Esophagus squamous epithelium (tissue), 5 donors: ENCODE data around the gene EEIG2. TPM values are rescaled to one million over a fixed set of nuclear protein-coding genes. Genes with fewer than 3 reads are reported as not detected.
A peak's percentile ranks its signal among the peaks of the same experiment; 100 is the strongest.

Source experiments
- DNase-seq: peaks from one replicate; lab custom pipeline; 2025; lab: John Stamatoyannopoulos, UW
- H3K27ac ChIP-seq, 4 donors: fragments of 200-600 bp; sonication (generic); one replicate each; pipeline ENCODE4 v1.5.1; 2016 to 2019; ENCODE audit warnings: mild to moderate bottlenecking in 1 of 4
- H3K27me3 ChIP-seq, 4 donors: fragments of 200-600 bp; sonication (generic); 1 replicate in 3 of 4; 2 replicates in 1 of 4; pipeline versions ENCODE4 v1.5.1 to v1.6.0; 2017 to 2021; ENCODE audit warnings: antibody characterized with exemption in 1 of 4
- H3K36me3 ChIP-seq, 3 donors: fragments of 200-600 bp; sonication (generic); one replicate each; pipeline ENCODE4 v1.5.1; 2016 to 2019
- H3K4me1 ChIP-seq, 3 donors: fragments of 200-600 bp; sonication (generic); one replicate each; pipeline ENCODE4 v1.5.1; 2017 to 2019
- H3K4me3 ChIP-seq, 4 donors: fragments of 200-600 bp; sonication (generic); 1 replicate in 3 of 4; 2 replicates in 1 of 4; pipeline ENCODE4 v1.5.1; 2016 to 2019; ENCODE audit warnings: mild to moderate bottlenecking in 2 of 4, moderate library complexity in 1 of 4
- H3K9me3 ChIP-seq, 3 donors: fragments of 200-600 bp; sonication (generic); one replicate each; pipeline ENCODE4 v1.5.1; 2016 to 2019
- POLR2A ChIP-seq, 4 donors: fragments of 450-650 bp; IDR thresholded peaks; one replicate each; pipeline ENCODE4 v1.6.1; 2017; ENCODE audit warnings: antibody characterized with exemption in 4 of 4, mild to moderate bottlenecking in 4 of 4, moderate library complexity in 3 of 4
- WGBS, 2 donors: methylation state at CpG; one replicate each; pipeline ENCODE4 v1.1.5; 2018; 5-methylcytosine and 5-hydroxymethylcytosine counted together
- intact Hi-C: fragments of 100-400 bp; cut with DNase I; formaldehyde crosslinking; loops from one replicate; pipeline ENCODE4 v1.15.0; 2022
- total RNA-seq, 4 donors: library from RNA; depleted of rRNA; stranded (reverse); fragments of >200 nt; gene quantifications; one replicate each; pipeline ENCODE4 v1.1.0, GENCODE V29; 2016
- TF ChIP-seq, protein P1 (sequence below), 6 experiments: fragments of 450-650 bp in 4 of 6; fragments of 200-600 bp in 2 of 6; sonication (generic) in 2 of 6; IDR thresholded peaks; one replicate each; pipeline ENCODE4 v1.5.1; 2016 to 2019; ENCODE audit warnings: antibody characterized with exemption in 6 of 6, mild to moderate bottlenecking in 4 of 6, moderate library complexity in 4 of 6
- donor health status: DM: yes; HTN: yes; CAD: no.

EEIG2 gene
- total RNA-seq, 4 donors from 2014 or later, result 3.9 to 9.7 (median 5.7) TPM

DNA sequence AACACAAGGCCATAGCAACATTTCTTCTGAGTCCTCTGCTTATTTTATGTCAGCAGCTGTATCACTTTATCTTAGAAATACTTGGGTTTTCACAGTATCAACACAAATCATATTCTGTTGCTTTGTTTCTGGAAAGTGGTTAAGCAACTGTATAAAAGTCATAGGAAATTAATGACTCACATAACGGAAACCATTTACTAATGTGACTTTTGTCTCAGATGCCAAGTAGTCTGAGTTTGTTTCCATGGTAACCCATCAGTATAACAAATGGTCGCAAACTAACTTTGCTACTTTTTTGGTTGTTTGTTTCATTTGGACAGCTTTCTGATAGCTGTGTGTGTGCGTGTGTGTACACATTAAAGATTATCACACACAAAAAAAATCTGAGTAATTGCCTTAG, 31.1 kb downstream of the EEIG2 start:
- no peaks in the 10 kb centered on the region for H3K9me3 ChIP-seq
- peak overlapping the region in 1 of 4 donors; percentile 27 for H3K4me3 ChIP-seq
- H3K27ac ChIP-seq, result peak overlapping the region; percentile 4 to 78 (median 68)
- H3K4me1 ChIP-seq, result peaks cover 10 to 50% (median 16%) of the 10 kb centered on the region in 3 donors
- TF ChIP-seq, protein P1, sequence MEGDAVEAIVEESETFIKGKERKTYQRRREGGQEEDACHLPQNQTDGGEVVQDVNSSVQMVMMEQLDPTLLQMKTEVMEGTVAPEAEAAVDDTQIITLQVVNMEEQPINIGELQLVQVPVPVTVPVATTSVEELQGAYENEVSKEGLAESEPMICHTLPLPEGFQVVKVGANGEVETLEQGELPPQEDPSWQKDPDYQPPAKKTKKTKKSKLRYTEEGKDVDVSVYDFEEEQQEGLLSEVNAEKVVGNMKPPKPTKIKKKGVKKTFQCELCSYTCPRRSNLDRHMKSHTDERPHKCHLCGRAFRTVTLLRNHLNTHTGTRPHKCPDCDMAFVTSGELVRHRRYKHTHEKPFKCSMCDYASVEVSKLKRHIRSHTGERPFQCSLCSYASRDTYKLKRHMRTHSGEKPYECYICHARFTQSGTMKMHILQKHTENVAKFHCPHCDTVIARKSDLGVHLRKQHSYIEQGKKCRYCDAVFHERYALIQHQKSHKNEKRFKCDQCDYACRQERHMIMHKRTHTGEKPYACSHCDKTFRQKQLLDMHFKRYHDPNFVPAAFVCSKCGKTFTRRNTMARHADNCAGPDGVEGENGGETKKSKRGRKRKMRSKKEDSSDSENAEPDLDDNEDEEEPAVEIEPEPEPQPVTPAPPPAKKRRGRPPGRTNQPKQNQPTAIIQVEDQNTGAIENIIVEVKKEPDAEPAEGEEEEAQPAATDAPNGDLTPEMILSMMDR (IDR thresholded peaks at IDR 0.05), result no peak
- TF ChIP-seq POLR2A (IDR thresholded peaks at IDR 0.05), result no peak
- intact Hi-C loops, result no loop called here
- no peaks in the 10 kb centered on the region for H3K27me3 ChIP-seq
- 3 to 7% methylated on average over 3 of the region's 3 CpGs for WGBS, 2 donors
- DNase-seq, result no peak
- no peaks in the 10 kb centered on the region for H3K36me3 ChIP-seq

DNA sequence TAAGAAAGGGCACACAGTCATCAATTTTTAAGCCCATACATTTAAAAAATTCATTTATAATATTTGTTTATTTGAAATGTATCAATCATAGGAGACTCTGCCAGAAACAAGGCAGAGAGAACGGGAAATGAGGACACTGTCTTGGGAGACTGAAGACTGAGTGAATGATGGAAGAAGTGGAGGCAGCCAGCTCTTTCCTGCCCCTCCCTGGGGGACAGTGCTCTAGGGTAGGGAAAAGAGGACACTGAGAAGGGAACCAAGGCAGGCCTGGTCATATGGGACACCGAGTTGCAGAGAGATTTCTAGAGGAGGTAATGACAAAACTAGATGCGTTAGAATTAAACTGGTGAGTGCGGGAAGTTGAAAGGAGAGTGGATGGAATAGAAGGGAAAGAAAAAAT, 31.6 kb downstream of the EEIG2 start:
- H3K27ac ChIP-seq, result peak overlapping the region; percentile 4 to 78 (median 68)
- 63 to 65% methylated on average over 3 to 4 of the region's 4 CpGs for WGBS, 2 donors
- TF ChIP-seq, protein P1 (IDR thresholded peaks at IDR 0.05), result no peak
- no peak for TF ChIP-seq POLR2A (IDR thresholded peaks at IDR 0.05)
- no peaks in the 10 kb centered on the region for H3K27me3 ChIP-seq
- peaks cover 10 to 52% (median 18%) of the 10 kb centered on the region in 3 donors for H3K4me1 ChIP-seq
- no peak for DNase-seq
- peak overlapping the region in 1 of 4 donors; percentile 27 for H3K4me3 ChIP-seq
- H3K36me3 ChIP-seq, result no peaks in the 10 kb centered on the region
- intact Hi-C loops, result no loop called here
- H3K9me3 ChIP-seq, result no peaks in the 10 kb centered on the region

DNA sequence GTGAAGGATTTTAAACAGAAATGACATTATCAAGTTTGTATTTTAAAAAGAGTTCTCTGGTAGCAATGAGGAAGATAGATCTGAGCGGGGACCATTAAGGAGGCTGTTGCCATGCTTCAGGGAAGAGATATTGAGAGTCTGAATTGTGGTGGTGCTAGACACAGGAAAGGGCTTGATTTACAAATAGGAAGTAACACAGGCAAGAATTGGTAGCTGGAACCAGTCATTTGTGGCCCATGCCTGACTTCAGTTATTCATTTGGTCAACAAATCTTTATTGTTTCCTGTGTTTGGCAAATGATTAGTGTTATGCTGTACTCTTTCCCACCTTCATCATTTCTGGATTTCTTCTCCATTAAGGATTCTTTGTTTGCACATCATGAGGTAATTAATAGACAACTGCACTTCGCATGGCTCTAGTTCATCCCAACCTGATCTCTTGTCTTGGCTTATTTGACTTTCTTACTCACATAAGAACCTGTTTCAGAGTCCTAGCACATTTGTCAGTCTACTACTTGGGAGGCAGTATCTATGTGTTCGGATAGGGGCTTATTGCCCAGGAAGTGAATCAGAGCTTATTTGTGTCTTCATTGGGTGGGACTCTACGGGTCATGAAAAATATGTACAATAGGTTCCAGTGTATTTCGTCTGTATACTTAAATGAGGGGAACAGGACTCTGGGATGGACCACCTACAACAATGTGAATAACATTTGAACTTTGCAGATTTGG, 32.3 kb downstream of the EEIG2 start:
- 81 to 91% methylated on average over 4 to 5 of the region's 5 CpGs for WGBS, 2 donors
- intact Hi-C loops, result no loop called here
- TF ChIP-seq, protein P1 (IDR thresholded peaks at IDR 0.05), result no peak
- no peak for TF ChIP-seq POLR2A (IDR thresholded peaks at IDR 0.05)
- no peak for DNase-seq
- Histone ChIP-seq H3K27ac (peak overlapping the region; percentile 4 to 78 (median 68)), H3K36me3 (no peaks in the 10 kb centered on the region), H3K9me3 (no peaks in the 10 kb centered on the region), H3K4me1 (peaks cover 10 to 51% (median 19%) of the 10 kb centered on the region in 3 donors), H3K27me3 (no peaks in the 10 kb centered on the region), H3K4me3 (no peak overlapping the region)

DNA sequence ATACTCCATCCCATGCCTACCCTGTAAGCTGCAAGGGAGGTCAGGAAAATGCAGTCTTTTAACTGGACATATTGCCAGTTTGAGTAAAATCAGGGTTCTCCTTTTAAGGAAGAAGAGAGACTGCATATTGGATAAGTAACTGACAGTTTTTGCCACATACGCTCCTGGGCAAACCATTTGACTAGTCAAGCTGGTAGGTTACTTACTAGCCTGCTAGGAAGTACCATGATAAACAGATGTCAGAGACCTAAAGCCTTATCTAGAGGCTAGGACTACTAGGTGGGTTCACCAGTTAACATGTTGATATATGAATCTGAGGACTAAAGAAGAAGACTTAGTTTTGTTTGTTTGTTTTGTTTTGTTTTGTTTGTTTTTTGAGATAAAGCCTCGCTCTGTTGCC, 33.5 kb downstream of the EEIG2 start:
- DNase-seq, result no peak
- H3K4me1 ChIP-seq, result peaks cover 10 to 51% (median 19%) of the 10 kb centered on the region in 3 donors
- no peak overlapping the region for H3K4me3 ChIP-seq
- no peaks in the 10 kb centered on the region for H3K27me3 ChIP-seq
- H3K9me3 ChIP-seq, result no peaks in the 10 kb centered on the region
- intact Hi-C loops, result no loop called here
- TF ChIP-seq, protein P1 (IDR thresholded peaks at IDR 0.05), result no peak
- H3K36me3 ChIP-seq, result no peaks in the 10 kb centered on the region
- H3K27ac ChIP-seq, result no peak overlapping the region
- WGBS, 2 donors, result 94 to 100% methylated on average over 2 of the region's 2 CpGs

DNA sequence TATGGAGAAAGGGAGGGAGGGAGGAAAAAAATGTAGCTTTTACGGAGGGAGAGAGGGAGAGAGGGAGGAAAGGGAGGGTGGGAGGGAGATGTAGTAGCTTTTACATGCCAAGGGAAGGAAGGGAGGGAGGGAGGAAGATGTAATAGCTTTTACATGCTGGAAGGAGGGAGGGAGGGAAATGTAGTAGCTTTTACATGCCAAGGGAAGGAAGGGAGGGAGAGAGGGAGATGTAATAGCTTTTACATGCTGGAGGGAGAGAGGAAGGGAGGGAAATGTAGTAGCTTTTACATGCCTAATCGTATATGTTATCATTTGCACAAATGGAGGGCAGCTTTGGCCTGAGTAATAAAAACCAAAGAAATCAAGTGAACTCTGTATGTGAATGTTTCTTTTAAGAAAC, 35.6 kb downstream of the EEIG2 start:
- peaks cover 7 to 48% (median 13%) of the 10 kb centered on the region in 3 donors for H3K4me1 ChIP-seq
- peak overlapping the region in 3 of 4 donors; percentile 7 to 16 (median 11) for H3K27ac ChIP-seq
- TF ChIP-seq, protein P1 (IDR thresholded peaks at IDR 0.05), result no peak
- no peak for TF ChIP-seq POLR2A (IDR thresholded peaks at IDR 0.05)
- intact Hi-C loops, result no loop called here
- H3K9me3 ChIP-seq, result no peaks in the 10 kb centered on the region
- H3K27me3 ChIP-seq, result no peaks in the 10 kb centered on the region
- no peak for DNase-seq
- WGBS, 2 donors, result 20 to 38% methylated on average over 2 of the region's 2 CpGs
- no peak overlapping the region for H3K4me3 ChIP-seq
- H3K36me3 ChIP-seq, result no peaks in the 10 kb centered on the region
